ENCODE measurements around the gene HMX2. TPM values are rescaled to one million over a fixed set of nuclear protein-coding genes. Genes with fewer than 3 reads are reported as not detected.

Gene HMX2
- total RNA-seq, 4 donors from 2014 or later, result not detected

DNA sequence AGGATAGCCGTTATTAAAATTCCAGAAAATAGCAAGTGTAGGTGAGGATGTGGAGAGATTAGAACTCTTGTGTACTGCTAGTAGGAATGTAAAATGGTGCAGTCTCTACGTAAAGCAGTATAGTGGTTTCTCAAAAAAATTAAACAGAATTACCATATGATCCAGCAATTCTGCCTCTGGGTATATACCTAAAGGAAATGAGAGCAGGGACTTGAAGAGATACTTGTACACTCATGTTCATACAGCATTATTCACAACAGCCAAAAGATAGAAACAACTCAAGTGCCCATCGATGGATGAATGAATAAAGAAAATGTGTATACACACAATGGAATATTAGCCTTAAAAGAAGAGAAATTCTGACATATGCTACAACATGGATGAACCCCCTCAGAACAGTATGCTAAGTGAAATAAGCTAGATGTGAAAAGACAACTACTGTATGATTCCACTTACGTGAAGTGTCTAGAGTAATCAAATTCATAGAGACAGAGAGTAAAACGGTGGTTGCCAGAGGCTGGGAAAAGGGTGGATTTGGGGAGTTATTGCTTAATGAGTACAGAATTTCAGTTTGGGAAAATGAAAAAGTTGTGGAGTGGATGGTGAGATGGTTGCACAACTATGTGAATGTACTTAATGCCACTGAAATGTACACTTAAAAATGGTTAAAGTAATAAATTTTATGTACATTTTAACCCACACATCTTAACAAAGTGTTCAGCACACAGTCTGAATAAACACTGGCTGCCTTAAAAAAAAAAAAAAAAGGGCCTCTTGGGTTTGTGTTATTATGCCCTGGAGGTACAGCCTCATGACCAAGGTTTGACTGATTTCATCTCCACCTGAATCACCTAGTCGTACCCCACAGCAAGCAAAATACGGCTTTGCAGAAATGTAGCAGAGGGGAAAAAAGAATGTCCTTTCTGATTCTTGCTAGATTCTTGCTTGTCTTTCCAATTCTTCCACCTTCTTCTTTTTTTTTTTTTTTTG, 32.5 kb downstream of the HMX2 start:
- DNase-seq (ENCODE audit: extremely low spot score), result no peak
- H3K36me3 ChIP-seq, result peaks cover 0 to 8% (median 2%) of the 10 kb centered on the region in 4 donors
- no peaks in the 10 kb centered on the region for H3K27me3 ChIP-seq
- TF ChIP-seq EP300 (IDR thresholded peaks at IDR 0.05), result no peak
- no peak for TF ChIP-seq POLR2AphosphoS5 (IDR thresholded peaks at IDR 0.05)
- TF ChIP-seq, protein P1, sequence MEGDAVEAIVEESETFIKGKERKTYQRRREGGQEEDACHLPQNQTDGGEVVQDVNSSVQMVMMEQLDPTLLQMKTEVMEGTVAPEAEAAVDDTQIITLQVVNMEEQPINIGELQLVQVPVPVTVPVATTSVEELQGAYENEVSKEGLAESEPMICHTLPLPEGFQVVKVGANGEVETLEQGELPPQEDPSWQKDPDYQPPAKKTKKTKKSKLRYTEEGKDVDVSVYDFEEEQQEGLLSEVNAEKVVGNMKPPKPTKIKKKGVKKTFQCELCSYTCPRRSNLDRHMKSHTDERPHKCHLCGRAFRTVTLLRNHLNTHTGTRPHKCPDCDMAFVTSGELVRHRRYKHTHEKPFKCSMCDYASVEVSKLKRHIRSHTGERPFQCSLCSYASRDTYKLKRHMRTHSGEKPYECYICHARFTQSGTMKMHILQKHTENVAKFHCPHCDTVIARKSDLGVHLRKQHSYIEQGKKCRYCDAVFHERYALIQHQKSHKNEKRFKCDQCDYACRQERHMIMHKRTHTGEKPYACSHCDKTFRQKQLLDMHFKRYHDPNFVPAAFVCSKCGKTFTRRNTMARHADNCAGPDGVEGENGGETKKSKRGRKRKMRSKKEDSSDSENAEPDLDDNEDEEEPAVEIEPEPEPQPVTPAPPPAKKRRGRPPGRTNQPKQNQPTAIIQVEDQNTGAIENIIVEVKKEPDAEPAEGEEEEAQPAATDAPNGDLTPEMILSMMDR (IDR thresholded peaks at IDR 0.05), result no peak
- no peak for TF ChIP-seq POLR2A (IDR thresholded peaks at IDR 0.05; ENCODE audit: low read depth)
- intact Hi-C loops (cut with DNase I), result no loop called here
- H3K4me3 ChIP-seq, result no peak overlapping the region
- no peak overlapping the region for H3K27ac ChIP-seq (replicated peaks in 1 of 4)
- H3K9me3 ChIP-seq, result peaks cover 0 to 19% (median 5%) of the 10 kb centered on the region in 4 donors
- no peaks in the 10 kb centered on the region for H3K4me1 ChIP-seq
- 93% methylated on average over 7 of the region's 7 CpGs for WGBS

DNA sequence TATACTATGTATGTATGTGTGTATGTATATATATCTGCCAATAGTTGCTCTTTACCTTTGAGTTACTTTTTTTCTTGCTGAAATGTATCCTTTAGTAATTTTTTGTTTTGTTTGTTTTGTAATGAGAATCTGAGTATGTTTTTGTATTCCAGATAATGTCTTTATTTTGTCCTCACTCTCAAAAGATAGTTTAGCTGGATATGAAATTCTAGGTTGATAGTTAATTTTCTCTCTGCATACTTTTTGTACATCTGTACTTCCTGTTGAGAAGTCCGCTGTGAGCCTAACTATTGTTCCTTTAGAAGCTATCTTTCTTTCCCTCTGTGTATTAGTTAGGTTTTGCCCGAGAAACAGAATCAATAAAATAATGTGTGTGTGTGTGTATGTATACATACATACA, 35.8 kb downstream of the HMX2 start:
- H3K36me3 ChIP-seq, result peaks cover 0 to 9% (median 2%) of the 10 kb centered on the region in 4 donors

DNA sequence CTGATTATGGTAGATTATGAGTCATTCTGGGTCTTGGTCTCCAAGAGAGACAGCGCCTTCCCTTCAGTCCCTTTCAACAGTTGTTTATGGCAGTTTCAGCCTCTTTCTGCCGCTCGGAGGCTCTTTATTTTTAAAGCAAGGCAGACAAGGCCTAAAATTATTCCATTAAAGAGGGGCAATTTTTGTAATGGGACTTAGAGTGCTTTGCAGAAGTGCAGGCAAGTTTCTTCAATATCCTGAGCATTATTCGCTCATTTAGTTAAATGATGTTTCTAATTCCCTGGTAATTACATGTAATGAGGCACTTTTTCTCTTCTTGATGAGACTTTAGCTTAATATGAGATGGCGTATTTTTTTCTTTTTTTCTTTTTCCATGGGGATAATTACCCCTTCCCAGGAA, 39.8 kb downstream of the HMX2 start:
- peak; percentile 12 for DNase-seq (ENCODE audit: extremely low spot score)
- Histone ChIP-seq H3K4me3 (no peak overlapping the region), H3K36me3 (peaks cover 0 to 25% (median 2%) of the 10 kb centered on the region in 4 donors), H3K27ac (replicated peaks in 1 of 4) (no peak overlapping the region), H3K27me3 (no peaks in the 10 kb centered on the region), H3K4me1 (no peaks in the 10 kb centered on the region), H3K9me3 (peaks cover 0 to 16% (median 5%) of the 10 kb centered on the region in 4 donors)
- TF ChIP-seq POLR2A (IDR thresholded peaks at IDR 0.05; ENCODE audit: low read depth) (no peak), POLR2AphosphoS5 (IDR thresholded peaks at IDR 0.05) (no peak), EP300 (IDR thresholded peaks at IDR 0.05) (no peak)
- TF ChIP-seq, protein P1 (IDR thresholded peaks at IDR 0.05), result no peak
- 95% methylated on average over 5 of the region's 5 CpGs for WGBS
- intact Hi-C loops (cut with DNase I), result no loop called here

More for the DNA sequence above, 35.8 kb downstream of the HMX2 start:
- Histone ChIP-seq H3K27me3 (no peaks in the 10 kb centered on the region), H3K9me3 (peaks cover 0 to 19% (median 5%) of the 10 kb centered on the region in 4 donors), H3K4me3 (no peak overlapping the region), H3K27ac (replicated peaks in 1 of 4) (no peak overlapping the region), H3K4me1 (no peaks in the 10 kb centered on the region)
- intact Hi-C loops (cut with DNase I), result no loop called here
- WGBS, result 97% methylated on average over 2 of the region's 2 CpGs
- no peak for DNase-seq (ENCODE audit: extremely low spot score)
- TF ChIP-seq POLR2A (IDR thresholded peaks at IDR 0.05; ENCODE audit: low read depth) (no peak), POLR2AphosphoS5 (IDR thresholded peaks at IDR 0.05) (no peak), EP300 (IDR thresholded peaks at IDR 0.05) (no peak)
- TF ChIP-seq, protein P1 (IDR thresholded peaks at IDR 0.05), result no peak

DNA sequence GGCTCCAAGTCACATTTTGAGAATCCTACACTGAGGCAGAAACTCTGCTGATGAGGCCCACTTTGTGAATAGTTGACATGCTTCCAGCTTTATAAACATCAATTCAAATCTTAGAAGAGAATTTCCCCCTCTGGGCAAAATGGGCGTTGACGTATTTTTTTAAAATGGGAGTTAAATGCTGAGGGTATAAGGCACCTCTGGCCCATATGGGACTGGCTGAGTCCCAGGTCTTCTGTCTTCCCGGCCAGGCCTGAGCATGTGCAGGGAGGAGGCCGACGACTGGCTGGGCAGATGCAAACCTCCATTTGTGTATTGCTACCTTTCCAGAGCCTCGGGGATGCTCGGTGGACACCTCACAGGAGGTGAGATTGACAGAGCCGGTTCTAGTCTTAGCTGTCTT, 44.0 kb downstream of the HMX2 start:
- TF ChIP-seq, protein P1 (IDR thresholded peaks at IDR 0.05), result no peak
- TF ChIP-seq POLR2A (IDR thresholded peaks at IDR 0.05; ENCODE audit: low read depth) (no peak), POLR2AphosphoS5 (IDR thresholded peaks at IDR 0.05) (no peak), EP300 (IDR thresholded peaks at IDR 0.05) (no peak)
- Histone ChIP-seq H3K27me3 (no peaks in the 10 kb centered on the region), H3K9me3 (no peaks in the 10 kb centered on the region), H3K4me3 (no peak overlapping the region), H3K36me3 (peaks cover 0 to 19% (median 0%) of the 10 kb centered on the region in 4 donors), H3K4me1 (no peaks in the 10 kb centered on the region), H3K27ac (replicated peaks in 1 of 4) (no peak overlapping the region)
- DNase-seq (ENCODE audit: extremely low spot score), result peak; percentile 60
- WGBS, result 95% methylated on average over 8 of the region's 8 CpGs
- intact Hi-C loops (cut with DNase I), result no loop called here
